IPS DF 19.7 (cell line): ENCODE measurements around the gene PIAS3.
"Not testable (repeated sequence)": the region's sequence is repeated elsewhere in the genome, so short reads cannot be mapped to it uniquely, and the experiment has no call there.

ENCODE experiments used
- DNase-seq: peaks from one replicate; pipeline ENCODE4 v3.0.0-alpha.2; 2013; ENCODE audit warnings: low read depth, low spot score

PIAS3 gene

GRCh38 chr1:145823565-145824498 is 35.0 kb downstream of the PIAS3 start, which contains the start of the genes POLR3C and RNF115:
Gene POLR3C, plus strand, starts transcription at chr1:145824200. Its CDS starts 1,577 bp downstream, at chr1:145825777.
Gene RNF115, minus strand, starts transcription at chr1:145824095. Its CDS starts 222 bp downstream, at chr1:145823873.
- peak; percentile 75 for DNase-seq

GRCh38 chr1:145822779-145823331 is 36.0 kb downstream of the PIAS3 start:
- not testable (repeated sequence) for DNase-seq

- DNase-seq, result not testable (repeated sequence)
Measured at GRCh38 chr1:145818095-145818494, 40.8 kb downstream of the PIAS3 start.

- not testable (repeated sequence) for DNase-seq
Measured at GRCh38 chr1:145812977-145813810, 45.7 kb downstream of the PIAS3 start.

- DNase-seq, result no peak
Measured at GRCh38 chr1:145806844-145807243, 52.0 kb downstream of the PIAS3 start.

GRCh38 chr1:145806408-145806807 is 52.5 kb downstream of the PIAS3 start:
- no peak for DNase-seq

- DNase-seq, result no peak
Measured at GRCh38 chr1:145805057-145805456, 53.8 kb downstream of the PIAS3 start.

- DNase-seq, result no peak
Measured at GRCh38 chr1:145804235-145805045, 54.4 kb downstream of the PIAS3 start.

GRCh38 chr1:145799806-145800205 is 59.1 kb downstream of the PIAS3 start:
- DNase-seq, result no peak
